Pulmonary artery endothelial cell (primary cell): ENCODE data around the gene CREG1. TPM values are rescaled to one million over a fixed set of nuclear protein-coding genes. Genes with fewer than 3 reads are reported as not detected.

Experiments used
- DNase-seq: peaks from one replicate; pipeline ENCODE4 v3.0.0-alpha.2; 2011; ENCODE audit warnings: low read depth, low spot score
- total RNA-seq: library from RNA; depleted of rRNA; stranded (reverse); fragments of >200 nt; gene quantifications from 2 replicates; pipeline ENCODE4 v1.2.3, GENCODE V29; 2014

The CREG1 gene
- total RNA-seq, 1 donor from 2014 or later: 15.0 TPM

- DNase-seq: no peak
Measured at GRCh38 chr1:167532964-167533824, 20.4 kb downstream of the CREG1 start.

DNA sequence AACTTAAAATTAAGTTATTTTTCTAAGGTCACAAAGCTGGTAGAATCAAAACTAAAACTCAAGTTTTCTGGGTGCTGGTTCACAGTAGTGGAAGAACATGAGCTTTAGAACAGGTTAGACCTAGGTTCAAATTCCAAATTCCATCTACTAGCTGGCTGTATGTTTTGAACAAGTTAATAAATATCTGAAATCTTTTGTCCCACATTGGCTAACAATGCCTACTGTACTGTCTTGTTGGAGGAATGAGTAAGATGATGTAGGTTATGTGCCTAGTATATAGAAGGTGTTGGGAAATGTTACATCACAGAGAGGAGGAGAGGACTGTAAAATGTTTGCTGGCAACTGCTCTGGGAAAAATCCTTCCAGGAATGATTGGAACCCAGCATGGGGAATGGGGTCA, 21.2 kb downstream of the CREG1 start:
- no peak for DNase-seq

- DNase-seq: no peak
Measured at GRCh38 chr1:167529829-167530474, 23.6 kb downstream of the CREG1 start.

GRCh38 chr1:167528057-167528728, 25.4 kb downstream of the CREG1 start:
- no peak for DNase-seq

DNA sequence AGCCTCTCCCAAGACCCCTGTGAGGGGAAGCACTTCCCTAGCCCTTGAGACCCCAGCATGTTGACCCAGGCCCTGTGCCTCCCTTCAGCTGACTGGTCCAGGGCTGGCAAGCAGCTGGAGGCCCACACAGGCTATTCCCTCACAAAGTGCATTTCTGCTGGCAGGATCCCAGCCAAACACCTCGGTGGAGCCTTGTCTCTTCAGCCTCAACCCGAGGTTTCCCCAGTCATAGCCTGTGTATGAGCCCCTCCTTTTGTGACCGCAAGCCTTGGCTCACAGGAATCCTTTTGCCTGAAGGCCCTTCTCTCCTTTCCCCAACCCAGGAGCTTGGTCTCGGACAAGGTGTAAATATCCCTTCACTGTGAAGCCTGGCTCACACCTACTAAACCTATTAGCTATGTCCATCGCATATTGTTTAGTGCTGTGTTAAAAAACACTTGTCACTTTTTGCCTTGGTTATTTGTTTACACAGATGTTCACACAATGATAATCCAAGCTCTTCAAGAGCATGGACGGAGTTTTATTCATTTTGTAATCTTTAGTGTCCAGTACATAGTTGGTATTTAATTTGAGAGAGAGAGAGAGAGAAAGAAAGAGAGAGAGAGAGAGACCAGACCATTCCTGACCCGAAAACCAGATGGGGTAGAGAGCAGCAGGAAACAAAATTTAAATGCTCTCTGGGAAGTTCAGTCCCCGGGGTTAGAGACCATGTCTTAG, 26.7 kb downstream of the CREG1 start:
- no peak for DNase-seq

DNA sequence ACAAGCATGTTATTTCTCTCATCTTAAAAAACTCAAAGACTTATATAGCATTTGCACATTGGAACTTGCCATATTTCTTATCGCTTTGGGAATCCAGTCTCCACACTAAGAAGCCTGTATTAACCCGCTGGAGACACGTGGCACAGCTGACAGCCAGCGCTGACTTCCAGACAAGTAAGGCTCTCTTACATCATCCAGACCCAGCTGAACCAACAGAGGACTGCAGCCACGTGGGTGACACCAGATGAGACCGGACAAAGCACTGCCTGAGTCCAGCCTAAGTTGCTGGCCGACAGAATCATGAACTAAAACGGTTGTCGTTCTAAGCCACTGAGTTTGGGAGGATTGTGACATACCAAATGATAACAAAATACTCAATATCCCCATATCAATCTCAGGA, 28.9 kb downstream of the CREG1 start:
- no peak for DNase-seq

DNA sequence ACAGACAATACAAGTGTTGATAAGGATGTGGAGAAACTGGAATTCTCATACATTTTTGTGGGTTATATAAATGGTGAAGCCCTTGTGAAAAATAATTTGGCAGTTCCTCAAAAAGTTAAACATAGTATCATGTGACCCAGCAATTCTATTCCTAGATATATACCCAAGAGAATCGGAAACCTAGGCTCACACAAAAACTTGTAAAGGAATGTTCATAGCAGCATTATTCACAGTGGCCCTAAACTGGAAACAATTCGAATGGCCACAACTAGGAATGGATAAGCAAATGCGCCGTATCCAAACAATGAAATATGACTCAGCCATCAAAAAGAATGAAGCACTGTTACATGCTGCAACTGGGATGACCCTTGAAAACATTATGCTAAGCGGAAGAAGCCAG, 31.3 kb downstream of the CREG1 start:
- DNase-seq: no peak

DNA sequence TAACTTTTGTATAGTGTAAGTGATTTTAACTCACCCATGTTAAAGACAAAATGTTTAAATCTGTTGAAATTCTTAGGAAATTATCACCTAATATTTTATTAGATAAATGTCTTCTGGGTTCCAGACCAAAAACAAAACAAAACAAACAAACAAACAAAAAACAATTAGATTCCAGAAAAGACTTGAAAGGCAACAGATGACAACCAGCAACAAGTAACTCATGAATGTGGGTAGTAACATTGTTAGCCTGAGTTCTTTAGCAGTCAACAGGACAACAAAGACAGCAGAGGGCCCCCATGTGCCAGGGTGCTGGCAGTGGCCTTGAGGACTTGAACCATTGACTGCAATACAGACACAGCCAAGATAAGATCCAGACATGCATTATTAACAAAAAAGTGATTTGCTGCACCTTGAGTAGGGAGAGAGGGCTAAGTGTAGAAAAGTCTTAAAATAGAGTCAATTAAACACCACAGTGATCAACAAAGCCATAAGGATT, 32.8 kb downstream of the CREG1 start:
- DNase-seq: no peak

DNA sequence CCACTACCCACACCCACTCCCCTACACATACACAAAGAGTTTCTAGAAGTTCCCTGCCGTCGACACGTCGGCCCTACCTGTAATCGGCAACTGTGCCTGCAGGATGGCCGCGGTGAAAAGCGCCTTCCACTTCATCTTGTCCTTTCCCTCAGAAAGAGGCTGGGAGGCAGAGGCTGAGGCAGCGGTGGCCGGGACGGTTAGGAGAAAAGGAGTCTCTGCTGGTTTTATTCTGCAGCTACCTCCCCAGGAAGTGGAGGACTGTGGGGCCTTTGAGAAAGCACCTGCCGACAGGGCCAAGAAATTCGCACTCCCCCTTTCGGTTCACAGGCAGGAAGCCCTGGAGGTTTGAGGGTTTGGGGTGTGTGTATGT, 35.2 kb downstream of the CREG1 start, which contains the start of gene CD247:
Gene CD247, minus strand, starts transcription at position 199 of the 370 bp plus-strand sequence. Its CDS starts 64 bp downstream, at position 135.
- no peak for DNase-seq

DNA sequence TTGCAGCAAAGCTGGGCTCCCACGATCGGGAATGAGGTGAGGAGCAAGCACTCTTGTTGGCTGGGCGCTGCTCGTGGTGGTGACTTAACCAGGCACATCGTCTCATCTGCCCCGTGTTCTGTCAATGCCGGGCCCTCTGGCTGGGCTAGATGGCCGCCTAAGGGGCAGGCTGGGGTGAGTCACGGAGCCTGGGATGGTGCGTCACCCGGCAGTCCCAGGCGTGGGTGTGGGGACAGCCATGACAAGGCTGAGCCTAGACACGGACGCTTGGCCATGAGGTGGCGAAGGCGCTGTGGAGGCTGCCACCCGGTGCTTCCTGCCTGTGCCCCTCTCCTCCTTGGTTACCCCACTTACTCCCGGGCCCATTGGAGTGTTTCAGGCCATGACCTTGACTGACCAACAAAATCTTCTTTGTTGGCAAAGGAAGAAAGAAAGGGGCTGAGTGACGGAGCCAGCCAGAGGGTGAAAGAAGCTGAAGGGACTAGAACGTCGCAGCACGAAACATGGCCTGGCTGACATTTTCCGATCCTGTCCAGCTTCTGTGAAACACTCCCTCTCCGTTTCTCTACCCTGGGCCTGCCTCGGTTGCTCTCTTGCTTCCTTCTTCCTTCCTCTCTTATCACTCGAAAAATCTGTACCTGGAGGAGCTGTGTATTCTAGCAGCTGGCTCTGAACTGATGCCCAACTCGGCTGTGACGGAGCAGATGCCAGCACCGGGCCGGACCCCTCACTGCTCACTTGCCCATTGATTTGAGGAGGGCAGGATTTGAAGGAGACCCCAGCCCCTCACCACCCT, 35.8 kb downstream of the CREG1 start:
- no peak for DNase-seq

DNA sequence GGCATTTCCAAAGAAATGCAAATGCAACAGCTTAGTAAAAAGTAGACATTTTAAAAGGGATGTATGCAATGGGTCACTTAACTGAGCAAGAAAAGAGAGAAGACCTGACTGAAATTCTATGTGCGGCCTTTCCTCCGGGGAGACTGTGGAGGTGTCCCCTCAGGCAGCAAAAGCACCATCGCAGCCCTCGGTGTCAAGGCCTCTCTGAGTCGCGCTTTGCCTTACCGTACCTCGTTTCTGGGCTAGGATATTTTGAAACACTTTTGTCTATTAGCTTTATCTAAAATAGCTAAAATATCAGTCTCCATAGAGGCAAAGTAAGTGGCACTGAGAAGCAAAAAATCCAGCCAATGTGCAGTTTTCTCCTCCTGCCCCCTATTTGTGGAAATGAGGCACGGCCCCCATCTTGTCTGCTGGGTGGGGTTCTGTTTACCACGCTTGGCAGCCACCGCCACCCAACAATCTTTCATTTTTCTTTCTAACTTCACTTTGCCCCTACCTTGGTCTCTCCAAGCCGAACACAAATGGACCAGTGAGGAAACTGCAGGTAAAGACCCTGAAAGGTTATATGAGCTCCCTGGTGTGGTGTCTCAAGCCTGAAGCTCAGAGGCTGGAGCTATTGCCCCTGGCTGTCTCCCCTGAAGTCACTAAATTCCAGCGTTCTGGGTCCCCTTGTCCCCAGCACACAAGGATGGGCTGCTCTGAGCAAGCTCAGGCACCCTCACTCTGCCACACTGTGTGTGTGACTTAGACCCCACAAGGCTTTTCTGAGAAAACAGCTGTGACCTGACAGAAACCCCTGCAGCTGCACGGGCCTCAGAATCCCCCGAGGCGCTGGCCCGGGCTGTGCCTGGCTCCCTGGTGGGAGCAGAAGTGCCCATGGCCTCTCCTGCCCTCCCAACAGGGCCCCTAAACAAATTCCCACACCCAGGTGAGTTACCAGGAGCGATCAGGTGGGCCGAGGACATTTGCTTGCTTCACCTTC, 36.9 kb downstream of the CREG1 start:
- no peak for DNase-seq

- no peak for DNase-seq
Measured at GRCh38 chr1:167515893-167516321, 37.7 kb downstream of the CREG1 start.

GRCh38 chr1:167515461-167515860, 38.1 kb downstream of the CREG1 start:
- no peak for DNase-seq

- no peak for DNase-seq
Measured at GRCh38 chr1:167514288-167514687, 39.3 kb downstream of the CREG1 start.

DNA sequence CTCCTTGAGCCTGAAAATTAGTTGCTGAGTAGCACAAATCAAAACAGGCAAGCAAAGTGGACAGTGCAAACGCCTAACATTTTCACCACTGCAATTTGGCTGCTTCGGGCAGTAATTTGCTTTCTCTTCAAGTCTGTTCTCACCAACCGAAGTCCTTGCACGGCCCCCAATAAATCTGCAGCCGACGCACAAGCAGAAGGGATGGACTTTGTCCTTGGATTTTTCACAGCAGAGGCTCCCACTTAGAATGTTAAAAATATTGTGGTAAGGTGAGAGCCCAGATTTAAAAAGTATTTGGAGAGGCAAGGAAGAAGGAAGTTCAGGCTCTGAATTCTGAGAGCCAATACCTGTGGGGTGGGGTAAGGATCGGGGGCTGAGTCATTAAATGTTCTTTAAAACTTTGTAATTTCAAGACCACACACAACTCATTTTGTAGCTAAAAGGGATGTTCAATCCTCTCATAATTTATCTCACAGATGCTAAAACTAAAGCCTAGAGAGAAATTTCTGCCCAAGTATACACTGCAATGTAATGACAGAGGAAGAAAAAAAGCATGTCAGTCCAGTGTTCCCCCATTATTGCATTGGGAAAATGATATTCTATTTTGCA, 41.4 kb downstream of the CREG1 start:
- DNase-seq: no peak

DNA sequence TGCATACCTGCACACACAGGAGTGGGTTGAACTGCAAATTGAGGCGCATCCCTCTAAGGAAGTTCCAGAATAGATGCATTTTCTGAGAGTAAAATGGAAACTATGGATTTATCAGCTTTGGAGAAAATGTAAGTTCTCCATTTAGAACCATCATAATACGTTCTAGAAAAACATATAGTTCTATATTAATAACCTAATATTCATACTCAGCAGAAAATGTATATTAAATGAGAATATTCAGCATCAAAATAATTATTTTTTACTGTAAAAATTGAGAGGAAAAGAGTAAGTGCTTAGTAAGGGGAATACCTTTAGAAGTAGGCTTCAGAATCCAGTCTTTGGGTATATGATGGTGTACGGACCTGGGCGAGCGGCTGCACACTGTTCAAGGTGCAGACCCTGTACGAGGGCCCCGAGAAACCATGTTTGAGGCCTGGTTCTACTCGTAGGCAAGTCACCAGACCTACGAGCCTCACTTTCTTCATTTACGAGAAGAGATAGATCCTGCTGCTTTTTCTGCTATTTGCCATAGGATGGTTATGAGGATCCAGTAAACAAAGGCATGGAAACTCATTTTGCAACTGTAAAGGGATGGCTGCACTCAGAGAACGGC, 42.1 kb downstream of the CREG1 start:
- DNase-seq: no peak

GRCh38 chr1:167510881-167511280, 42.7 kb downstream of the CREG1 start:
- DNase-seq: no peak

DNA sequence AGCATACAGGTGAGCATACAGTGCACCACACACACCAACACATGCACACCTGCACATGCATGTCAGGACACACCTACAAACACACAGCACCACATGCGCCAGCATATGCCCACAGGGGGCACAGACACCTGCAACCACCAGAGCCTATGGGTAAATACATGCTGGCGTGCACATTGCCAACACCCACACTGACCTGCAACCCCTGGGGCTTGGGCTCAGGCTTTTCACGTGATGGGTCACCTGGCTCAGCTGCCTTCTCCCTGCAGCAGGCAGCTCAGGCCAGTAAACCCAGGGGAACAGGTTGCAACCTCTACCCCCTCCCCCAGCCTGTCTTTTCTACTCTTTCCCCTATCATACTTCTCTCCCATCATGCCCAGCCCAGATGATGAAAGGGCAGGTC, 43.3 kb downstream of the CREG1 start:
- no peak for DNase-seq

DNA sequence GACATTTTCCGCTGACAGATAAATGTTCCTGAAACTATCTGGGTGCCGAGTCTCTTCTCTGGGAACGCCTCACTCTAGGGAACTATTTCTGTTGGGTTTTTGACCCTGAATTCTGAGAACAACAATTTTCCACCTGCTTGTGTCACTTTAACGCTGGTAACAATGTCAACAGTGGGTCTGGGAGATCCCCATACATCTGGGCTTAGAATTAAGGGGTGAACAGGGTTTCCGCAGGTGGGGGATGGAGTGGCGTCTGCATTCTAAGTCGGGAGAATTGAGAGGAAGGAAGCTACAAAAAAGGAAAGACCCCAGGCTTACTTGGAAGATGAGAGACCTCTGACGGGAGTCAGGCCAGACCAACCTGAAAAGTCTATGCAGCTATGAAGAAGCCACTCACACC, 44.0 kb downstream of the CREG1 start:
- DNase-seq: no peak
